Adrenal gland (tissue), 5 donors: ENCODE results near the gene FBXO41.

Source experiments
- POLR2A ChIP-seq, 2 donors: fragments of 450-650 bp; IDR thresholded peaks; one replicate each; pipeline ENCODE4 v1.6.1; 2017; ENCODE audit warnings: antibody characterized with exemption in 2 of 2, mild to moderate bottlenecking in 2 of 2, moderate library complexity in 1 of 2
- TF ChIP-seq, protein P1 (sequence below), 6 experiments: fragments of 450-650 bp in 4 of 6; fragments of 200-600 bp in 2 of 6; sonication (generic) in 1 of 6; IDR thresholded peaks; 1 replicate in 5 of 6; 2 replicates in 1 of 6; pipeline versions ENCODE4 v1.5.1 to v1.8.0; 2016 to 2021; ENCODE audit warnings: antibody characterized with exemption in 6 of 6, mild to moderate bottlenecking in 2 of 6, moderate library complexity in 1 of 6
- donor health status: DM: no; HTN: no; CAD: no.

GRCh38 chr2:73205611-73206010 lies 78.7 kb downstream of the FBXO41 start:
- TF ChIP-seq, protein P1, sequence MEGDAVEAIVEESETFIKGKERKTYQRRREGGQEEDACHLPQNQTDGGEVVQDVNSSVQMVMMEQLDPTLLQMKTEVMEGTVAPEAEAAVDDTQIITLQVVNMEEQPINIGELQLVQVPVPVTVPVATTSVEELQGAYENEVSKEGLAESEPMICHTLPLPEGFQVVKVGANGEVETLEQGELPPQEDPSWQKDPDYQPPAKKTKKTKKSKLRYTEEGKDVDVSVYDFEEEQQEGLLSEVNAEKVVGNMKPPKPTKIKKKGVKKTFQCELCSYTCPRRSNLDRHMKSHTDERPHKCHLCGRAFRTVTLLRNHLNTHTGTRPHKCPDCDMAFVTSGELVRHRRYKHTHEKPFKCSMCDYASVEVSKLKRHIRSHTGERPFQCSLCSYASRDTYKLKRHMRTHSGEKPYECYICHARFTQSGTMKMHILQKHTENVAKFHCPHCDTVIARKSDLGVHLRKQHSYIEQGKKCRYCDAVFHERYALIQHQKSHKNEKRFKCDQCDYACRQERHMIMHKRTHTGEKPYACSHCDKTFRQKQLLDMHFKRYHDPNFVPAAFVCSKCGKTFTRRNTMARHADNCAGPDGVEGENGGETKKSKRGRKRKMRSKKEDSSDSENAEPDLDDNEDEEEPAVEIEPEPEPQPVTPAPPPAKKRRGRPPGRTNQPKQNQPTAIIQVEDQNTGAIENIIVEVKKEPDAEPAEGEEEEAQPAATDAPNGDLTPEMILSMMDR (IDR thresholded peaks at IDR 0.05): no peak
- TF ChIP-seq POLR2A (IDR thresholded peaks at IDR 0.05): no peak
